ENCODE data around the gene PRKX.
"Not testable (repeated sequence)": the region's sequence is repeated elsewhere in the genome, so short reads cannot be mapped to it uniquely, and the experiment has no call there.

Gene PRKX

DNA sequence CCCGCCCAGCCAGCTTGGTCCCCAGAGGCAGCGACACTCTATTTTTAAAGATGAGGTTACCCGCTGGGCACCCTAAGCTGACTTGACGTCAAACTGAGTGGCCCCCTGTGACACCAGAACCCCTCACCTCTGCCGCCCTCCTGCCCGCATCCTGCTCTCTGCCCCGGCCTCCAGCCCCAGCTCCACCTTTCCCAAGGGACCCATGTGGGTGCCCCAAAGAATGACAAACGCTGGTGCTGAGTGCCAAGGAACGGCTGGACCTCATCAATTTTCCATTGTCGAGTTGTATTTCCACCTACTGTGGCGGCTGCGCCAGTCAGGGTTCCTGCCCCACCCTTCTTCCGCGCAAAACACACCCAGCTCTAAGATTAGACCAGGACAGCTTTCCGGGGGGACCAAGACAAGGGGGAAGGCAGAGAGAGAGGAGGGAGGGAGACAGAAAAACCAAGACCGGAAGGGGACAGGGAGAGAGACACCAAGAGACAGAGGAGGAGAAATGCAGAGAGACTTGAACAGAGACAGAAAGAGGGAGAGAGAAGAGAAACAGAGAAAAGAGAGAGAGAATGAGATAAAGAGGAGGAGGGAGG is 2.0 kb downstream of the PRKX start:
- no peak for DNase-seq (ENCODE audit: low read depth)

DNA sequence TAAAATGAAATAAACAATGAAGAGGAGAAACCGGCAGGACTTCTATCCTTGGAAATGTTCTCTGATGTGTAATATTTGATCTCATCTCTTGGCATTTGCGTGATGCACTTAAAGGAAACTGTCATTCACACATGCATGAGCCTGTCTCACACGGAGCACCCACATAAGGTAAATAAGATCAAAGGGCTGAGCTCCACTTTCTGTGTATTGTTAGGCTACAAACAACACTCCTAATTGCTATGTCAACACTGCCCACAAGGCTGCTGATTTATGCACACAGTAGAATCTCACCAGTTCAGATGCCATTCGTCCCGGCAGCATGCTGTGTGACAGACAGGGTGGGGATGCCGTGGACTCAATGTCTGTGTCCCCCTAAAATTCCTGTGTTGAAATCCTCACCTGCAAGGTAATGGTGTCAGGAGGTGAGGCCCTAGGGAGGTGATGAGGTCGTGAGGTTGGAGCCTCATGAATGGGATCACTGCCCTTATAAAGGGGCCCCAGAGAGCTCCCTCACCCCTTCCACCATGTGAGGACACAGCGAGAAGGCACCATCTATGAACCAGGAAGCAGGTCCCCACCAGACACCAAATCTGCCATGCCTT is 5.7 kb downstream of the PRKX start:
- DNase-seq (ENCODE audit: low read depth), result not testable (repeated sequence)

DNA sequence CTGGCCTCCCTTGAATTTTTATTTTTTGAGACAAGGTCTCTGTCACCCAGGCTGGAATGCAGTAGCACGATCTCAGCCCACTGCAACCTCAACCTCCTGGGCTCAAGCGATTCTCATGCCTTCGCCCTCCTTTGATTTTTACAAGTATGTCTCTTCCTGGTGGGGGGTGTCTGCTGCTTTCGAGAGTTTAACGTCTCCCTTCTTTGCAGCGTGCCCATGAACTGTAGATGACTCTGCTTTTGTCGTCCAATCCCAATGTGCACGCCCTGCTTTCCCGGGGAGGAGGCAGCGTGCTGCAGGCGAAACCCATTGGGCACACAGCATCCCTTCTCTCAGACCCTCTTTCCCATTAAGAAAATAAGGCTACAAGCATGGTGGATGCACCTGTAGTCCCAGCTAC is 7.0 kb downstream of the PRKX start:
- no peak for DNase-seq (ENCODE audit: low read depth)

DNA sequence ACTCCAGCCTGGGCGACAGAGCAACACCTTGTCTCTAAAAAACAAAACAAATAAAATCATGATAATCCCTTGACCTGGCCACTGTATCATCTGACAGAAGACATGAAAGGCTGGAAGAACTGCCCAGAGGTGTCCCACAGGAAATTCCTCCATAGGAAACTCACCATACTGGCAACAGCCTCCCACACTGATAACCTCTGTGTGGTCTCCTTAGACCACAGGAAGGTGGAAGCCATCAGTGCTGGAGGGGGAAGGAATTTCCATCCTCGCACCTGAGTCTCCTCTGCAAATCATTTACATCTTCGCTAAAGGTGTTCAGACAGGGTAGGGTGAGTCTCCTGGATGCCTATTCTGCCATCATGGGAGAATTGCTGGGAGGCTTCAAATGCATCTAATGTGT is 10.2 kb downstream of the PRKX start:
- not testable (repeated sequence) for DNase-seq (ENCODE audit: low read depth)

DNA sequence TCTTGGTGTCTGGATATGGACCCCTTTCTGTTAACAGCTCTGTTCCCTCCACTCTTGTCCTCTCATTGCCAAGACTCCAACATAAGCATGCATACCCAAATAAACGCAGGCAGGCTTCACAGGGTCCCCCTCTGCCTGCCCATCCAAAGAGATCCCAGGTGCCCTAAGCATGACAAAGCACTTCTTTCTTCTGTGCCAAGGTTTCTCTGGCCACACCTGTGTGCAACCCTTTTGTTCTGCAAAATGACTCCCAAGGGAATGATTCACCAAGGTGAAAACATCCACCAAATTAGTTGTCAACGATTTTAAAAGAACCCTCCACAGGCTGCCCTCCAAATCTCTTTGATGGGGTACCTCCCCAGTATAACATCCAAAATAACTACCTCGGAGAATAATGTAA is 11.4 kb downstream of the PRKX start:
- not testable (repeated sequence) for DNase-seq (ENCODE audit: low read depth)

DNA sequence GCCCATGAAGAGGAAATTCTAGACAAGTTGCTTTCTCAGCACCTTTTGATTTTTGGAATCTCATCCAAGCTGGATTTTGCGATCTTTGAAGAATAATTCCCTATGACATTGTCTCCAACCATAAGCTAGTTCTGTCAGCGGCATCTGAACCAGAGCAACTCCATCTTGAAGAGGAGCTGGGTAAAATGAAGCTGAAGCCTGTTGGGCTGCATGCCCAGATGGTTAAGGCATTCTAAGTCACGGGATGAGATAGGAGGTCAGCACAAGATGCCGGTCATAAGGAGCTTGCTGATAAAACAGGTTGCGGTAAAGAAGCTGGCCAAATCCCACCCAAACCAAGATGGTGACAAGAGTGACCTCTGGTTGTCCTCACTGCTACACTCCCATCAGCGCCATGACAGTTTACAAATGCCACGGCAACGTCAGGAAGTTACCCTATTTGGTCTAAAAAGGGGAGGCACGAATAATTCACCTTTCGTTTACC is 12.0 kb downstream of the PRKX start:
- not testable (repeated sequence) for DNase-seq (ENCODE audit: low read depth)

DNA sequence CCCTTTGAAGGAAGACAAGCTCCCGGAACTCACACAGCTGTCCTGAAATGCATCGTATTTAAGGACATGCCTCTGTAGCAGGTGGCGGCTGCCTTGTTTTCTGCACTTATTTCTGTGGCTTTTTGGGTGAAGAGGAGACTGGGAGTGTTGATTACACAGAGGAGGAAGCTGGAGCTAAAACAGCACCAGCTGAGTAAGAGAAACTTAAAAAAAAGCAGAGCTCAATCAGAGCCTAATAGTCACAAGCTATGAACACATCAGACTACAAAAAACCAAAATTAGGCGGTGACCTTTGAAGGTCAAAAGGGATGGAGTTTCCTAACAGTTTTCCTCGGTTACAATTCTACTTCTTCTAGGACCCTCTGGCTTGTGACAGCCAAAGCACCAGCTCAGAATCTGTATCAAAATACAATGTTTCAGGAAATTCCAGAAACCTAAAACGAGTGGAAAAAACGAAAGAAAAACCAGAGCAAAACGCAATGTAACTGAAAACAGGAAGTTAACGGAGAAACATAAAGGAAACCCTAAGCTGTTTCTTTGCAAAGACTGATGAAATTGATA is 13.5 kb downstream of the PRKX start:
- DNase-seq (ENCODE audit: low read depth), result peak; percentile 2

DNA sequence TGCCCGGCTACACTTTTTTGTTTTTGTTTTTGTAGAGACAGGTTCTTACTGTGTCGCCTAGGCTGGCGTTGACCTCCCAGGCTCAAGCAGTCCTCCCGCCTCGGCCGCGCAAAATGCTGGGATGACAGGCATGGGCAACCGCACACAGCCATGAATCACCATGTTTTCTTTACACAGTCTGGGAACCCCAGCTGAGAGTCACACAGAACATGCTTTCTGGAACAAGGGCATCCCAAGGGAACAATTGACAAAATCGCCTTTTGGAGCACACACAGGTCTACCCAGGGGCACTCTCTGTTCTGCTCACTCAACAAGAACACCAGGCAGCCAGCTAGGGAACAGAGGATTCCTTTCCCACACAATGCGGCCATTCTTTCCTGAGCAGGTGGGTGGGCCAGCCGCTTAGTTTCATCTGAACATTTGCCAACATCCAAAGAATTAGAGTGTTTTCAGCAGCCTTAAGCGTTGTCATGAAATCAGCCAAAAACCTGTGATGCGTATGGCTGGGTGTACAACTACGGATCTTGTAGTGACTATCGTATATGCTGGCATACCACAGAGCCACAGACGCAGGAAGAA is 15.7 kb downstream of the PRKX start:
- DNase-seq (ENCODE audit: low read depth), result peak; percentile 6

DNA sequence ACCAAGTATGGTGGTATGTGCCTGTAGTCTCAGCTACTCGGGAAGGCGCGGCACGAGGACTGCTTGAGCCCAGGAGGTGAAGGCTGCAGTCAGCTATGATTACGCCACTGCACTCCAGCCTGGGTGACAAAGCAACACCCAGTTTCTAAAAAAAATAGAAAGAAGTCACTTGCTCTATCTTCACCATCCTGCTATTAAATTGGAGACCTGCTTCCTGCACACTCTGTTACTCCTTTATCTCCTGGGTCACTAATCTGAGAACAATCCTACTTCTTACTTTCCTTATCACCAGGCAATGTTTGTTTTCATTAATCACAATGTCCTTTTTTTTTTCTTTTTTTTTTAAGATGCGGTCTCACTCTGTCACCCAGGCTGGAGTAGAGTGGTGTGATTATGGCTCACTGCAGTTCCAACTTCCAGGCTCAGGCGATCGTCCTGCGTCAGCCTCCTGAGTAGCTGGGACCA is 16.2 kb downstream of the PRKX start:
- DNase-seq (ENCODE audit: low read depth), result no peak

DNA sequence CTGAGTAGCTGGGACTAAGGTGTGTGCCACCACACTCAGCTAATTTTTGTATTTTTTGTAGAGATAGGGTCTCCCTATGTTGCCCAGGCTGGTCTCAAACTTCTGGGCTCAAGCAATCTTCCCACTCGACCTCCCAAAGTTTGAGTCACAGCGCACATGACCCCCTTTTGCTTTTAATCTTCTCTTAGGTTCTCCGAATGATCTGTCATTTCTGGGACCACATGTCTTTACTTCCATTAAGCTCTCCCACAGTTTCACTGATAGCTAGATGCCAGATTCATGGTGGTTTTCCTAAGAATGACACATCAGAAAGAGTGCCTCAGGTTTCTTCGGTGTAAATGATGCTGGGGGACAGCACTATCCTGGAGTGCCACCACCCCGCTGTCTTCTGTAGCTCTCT is 17.9 kb downstream of the PRKX start:
- no peak for DNase-seq (ENCODE audit: low read depth)

DNA sequence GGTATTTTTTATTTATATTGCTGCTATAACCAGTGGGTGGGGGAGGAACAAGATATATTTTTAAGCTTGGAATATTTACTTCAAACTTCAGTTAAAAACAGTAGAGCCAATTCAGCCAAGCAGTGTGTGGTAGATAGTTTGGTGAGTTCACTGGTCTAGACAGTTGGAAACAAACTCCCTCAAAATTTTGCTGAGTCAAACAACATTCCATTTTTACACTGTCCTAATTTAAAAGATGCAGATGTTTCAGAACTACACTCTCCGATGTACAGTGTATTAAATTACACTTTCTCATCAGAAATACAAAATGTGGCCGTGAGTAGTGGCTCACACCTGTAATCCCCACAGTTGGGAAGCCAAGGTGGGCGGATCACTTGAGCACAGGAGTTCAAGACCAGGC is 23.3 kb downstream of the PRKX start:
- DNase-seq (ENCODE audit: low read depth), result peak; percentile 13

DNA sequence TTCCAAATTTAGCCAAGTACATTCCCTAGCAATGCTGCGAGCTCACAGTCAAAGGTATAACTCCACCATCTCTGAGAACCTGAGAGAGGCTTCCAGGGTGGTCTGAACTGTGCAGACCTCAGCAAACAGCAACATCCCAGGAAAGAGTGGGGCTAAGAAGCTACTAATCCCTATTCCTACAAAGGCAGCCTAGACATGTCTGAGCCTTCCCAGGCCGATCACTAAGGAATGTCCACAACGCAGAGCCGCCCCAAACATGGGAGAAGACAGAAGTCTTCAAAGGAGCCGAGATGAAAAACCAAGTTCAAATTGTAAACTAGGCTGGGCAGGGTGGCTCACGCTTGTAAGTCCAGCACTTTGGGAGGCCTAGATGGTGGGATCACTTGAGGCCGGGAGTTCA is 30.2 kb downstream of the PRKX start:
- not testable (repeated sequence) for DNase-seq (ENCODE audit: low read depth)

DNA sequence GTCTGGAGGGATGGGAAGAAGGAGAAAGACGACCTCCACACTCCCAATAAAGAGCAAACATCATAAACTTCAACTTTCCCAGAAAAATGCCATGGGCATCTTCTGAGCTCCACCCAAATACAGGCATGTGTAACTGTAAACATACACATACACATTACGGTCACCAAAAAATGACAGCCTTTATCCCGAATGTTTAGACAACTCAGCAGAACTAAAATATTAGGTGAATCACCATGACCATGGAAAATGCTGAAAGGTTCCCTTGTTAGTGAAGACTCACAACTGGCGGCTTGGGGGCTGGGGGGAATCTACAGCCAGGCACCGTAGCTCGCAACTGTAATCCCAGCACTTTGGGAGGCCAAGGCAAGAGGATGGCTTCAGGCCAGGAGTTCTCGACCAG is 33.0 kb downstream of the PRKX start:
- DNase-seq (ENCODE audit: low read depth), result no peak

DNA sequence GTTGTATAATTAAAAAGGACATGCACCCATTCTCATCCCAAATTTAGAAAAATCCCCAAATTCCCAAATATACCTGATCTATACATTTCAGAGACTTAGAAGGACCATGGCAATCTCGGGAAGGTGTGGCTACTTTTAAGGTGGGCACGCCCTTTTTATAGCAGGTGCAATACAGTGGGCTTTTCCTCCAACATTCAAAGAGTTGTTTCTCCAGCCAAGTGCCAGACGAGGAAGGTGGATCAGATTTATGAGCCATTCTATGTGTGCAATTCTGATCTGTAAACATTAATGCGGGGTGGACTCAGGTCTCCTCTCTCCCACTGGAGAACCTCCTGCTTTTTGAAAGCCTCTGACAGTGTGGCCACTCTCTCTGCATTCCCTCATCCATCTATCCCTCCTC is 33.8 kb downstream of the PRKX start:
- DNase-seq (ENCODE audit: low read depth), result no peak

DNA sequence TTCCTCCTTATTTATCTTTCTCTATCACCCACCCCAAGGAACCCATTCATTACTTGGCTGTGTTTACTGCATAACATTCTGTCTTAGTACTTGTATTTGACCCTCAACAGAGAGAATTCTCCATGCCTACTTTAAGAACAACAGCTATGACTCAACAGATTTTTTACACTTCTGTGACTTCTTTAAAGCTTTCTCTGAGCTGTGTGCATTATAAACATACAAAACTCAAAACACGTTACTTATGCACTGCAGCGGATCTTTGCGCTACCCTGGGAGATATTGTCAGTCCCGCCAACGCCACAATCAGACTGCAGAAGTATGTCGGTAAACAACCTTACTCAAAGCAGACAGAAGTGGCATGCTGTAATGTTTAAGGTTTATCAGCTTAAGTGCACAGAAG is 35.1 kb downstream of the PRKX start:
- no peak for DNase-seq (ENCODE audit: low read depth)

DNA sequence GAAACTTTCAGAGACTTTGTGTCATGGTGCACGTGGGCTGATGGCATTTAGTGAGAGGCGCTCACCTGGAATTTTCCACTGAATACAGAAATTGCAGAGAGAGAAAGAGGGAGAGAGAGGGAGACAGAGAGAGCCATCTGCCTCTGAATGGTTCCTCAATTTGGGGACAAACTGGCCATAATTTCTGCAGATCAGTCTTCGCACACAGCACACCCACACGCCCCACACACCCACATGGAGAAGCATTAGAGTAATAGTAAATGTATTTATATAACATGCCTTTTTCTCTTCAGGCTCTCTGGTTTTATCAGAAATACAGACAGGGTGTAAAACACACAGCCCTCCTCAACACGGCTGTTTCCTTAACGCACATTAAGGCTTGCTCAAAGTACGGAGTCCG is 38.6 kb downstream of the PRKX start:
- DNase-seq (ENCODE audit: low read depth), result no peak

DNA sequence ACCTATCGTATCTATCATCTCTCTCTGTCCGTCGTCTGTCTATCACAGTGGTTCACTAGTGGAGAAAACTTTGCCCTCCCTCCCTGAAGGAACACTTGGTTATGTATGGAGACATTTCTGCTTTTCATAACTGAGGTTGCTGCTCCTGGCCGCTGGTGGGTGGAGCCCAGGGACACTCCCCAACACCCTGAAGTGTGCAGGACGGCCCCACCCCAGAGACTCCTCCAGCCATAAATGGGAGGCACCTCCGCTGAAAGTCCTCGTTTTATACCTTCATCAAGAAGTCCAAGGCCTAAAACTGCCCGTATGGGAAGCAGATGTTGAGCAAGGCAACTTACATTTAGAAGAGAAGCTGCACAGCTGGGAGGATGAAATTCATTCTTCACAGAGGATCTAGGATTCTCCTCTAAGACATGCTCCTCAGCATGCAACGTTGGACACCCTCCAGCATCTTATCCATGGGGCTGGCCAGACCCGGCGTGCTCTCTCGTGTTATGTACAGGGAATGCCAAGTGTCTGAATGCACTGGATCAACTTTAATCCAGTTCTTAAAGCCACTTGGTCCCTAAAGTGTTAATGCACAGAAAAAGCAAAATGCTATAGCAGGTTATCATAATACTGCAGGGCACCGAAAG is 43.5 kb downstream of the PRKX start:
- no peak for DNase-seq (ENCODE audit: low read depth)

DNA sequence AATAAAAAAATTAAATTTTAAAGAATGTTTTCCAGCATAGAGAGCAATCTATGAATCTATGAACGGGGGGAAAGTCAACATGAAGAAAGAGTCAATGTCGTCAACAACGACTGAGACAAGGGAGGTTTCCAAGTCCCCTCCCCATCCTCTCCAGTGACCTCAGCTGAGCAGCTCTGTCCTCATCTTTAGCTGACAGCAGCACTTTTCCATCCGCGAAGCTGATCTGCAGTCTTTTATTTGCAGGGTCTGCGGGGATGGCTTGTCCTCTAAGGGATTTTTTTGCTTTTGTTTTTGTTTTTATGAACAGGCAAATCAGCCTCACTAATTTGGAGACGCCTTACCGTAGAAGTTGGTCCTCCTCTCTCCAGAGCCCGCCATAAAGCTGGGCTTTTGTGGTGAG is 46.5 kb downstream of the PRKX start:
- DNase-seq (ENCODE audit: low read depth), result no peak

DNA sequence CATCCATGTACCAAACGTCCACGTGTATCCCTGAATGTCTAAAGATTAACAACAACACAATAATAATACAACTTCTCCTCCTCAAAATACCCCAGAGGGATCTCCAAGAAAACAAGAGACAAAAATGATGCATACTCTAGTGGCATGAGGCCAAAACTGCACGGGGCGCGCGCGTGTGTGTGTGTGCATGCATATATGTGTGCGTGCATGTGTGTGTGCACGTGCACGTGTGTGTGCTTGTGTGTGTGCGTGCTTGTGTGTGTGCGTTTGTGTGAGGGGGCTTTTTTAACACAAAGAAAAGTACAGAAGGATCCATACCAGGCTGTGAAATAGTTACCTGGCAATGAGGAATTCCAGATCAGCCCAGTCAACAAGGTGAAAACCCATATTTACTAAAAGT is 48.5 kb downstream of the PRKX start:
- DNase-seq (ENCODE audit: low read depth), result no peak

DNA sequence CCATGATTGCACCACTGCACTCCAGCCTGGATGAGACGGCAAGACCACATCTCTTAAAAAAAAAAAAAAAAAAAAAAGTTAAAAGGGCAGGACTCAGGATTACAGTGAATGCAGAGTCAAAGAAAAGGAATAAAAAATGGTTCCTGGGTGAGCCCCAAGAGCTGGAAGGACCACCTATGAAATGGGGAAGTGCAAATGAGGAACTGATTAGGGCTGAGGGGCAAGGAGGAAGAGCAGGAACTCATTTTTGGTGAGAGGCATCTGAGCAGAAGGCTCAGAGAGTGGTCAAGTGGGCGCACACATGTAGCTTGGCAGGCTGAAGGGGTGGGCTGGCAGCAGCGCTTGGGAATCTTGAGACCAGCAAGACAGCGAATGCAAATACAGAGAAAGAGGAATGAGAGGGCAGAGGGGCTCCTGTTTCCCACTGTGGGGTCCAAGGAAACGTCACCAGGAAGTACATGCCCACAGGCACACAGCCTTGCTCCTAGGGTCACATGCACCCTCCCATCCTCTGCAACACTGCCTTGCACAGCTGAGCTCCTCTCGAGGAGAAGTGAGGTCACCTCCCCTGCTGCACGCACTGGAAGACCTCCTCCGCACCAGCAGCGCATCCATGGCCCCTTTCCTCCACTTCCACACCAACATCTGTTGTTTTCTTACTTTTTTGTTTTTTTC is 49.7 kb downstream of the PRKX start:
- DNase-seq (ENCODE audit: low read depth), result not testable (repeated sequence)

DNA sequence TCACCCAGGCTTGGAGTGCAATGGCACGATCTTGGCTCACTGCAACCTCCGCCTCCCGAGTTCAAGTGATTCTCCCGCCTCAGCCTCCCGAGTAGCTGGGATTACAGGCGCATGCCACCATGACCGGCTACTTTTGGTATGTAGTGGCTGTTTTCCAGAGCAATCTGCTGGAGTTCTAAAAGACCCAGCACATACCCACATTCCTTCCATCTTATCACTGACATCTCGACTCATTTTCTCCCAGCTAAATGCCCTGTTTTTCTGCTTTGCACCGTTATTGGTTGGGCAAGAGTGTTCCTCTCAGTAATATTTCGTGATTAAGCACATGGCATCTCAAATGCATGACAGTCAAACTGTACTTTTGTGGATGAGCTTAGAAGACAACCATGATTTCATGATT is 53.7 kb downstream of the PRKX start:
- DNase-seq (ENCODE audit: low read depth), result no peak

DNA sequence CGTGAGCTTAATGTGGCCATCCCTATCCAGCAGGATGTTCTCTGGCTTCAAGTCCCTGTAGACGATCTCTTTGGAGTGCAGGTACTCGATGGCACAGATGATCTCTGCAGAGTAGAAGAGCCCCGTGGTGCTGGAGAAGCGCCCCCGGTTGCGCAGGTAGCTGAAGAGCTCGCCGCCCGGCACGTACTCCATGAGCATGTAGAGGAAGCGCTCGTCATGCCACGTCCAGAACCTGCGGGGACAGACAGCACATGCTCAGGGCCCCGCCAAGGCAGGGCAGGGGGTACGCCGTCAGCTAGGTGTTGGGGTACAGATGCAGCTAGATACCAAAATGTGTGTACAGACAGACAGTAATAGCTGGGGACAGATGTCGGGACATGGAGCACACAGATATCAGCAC is 58.3 kb downstream of the PRKX start:
- DNase-seq (ENCODE audit: low read depth), result no peak

Data from fibroblast of gingiva (primary cell).